K562 (cell line): ENCODE data around the gene ACSBG1. TPM values are rescaled to one million over a fixed set of nuclear protein-coding genes. Genes with fewer than 3 reads are reported as not detected.

Experiments
- ATAC-seq: fragments of 200-7000 bp; cut with Tn5 transposase; 3 replicates; pipeline ENCODE4 v1.9.1; 2020; ENCODE audit warnings: moderate library complexity
- Bru-seq: library from RNA; stranded (reverse); fragments of 400-500 nt; gene quantifications from one replicate; lab custom pipeline; 2021; lab: Mats Ljungman, UMichigan
- BruChase-seq, 2 experiments: library from RNA; stranded (reverse); fragments of 400-500 nt; gene quantifications; one replicate each; lab custom pipeline; 2021; lab: Mats Ljungman, UMichigan
- BruUV-seq: library from RNA; stranded (reverse); fragments of 400-500 nt; replicated peaks from 2 replicates; lab custom pipeline; 2021; lab: Mats Ljungman, UMichigan
- CTCF ChIA-PET: fragments of 300-600 bp; formaldehyde crosslinking; extraction: SDS; loops from one replicate; lab custom pipeline; 2021; ENCODE audit warnings: low intra/inter-chr PET ratio; lab: Yijun Ruan, JAX
- POLR2A ChIA-PET: fragments of 300-600, 350-650 bp; sonication (Branson Sonifier 250); formaldehyde crosslinking; extraction: SDS; loops from one replicate; lab custom pipeline; 2021; ENCODE audit warnings: antibody characterized with exemption, inconsistent platforms; lab: Yijun Ruan, JAX
- DNase-seq, 4 experiments: peaks; one replicate each; pipeline versions ENCODE4 v3.0.0 to v3.0.0-alpha.2; 2011 to 2018; ENCODE audit warnings: low spot score in 3 of 4, mixed read lengths in 3 of 4; ENCODE audit errors: extremely low read depth in 1 of 4
- FAIRE-seq: peaks from 2 replicates; lab custom pipeline; 2011; peaks lifted over from hg19 to GRCh38; lab: Jason Lieb, UNC
- H2AFZ ChIP-seq: 2 replicates; pipeline ENCODE4 v1.6.0; 2011; ENCODE audit warnings: low read depth, low read length, control low read depth, inconsistent platforms
- H3K27ac ChIP-seq: fragments of 200-600 bp; 3 replicates; pipeline ENCODE4 v1.8.0; 2011; ENCODE audit warnings: low read depth, mild to moderate bottlenecking, control low read depth, inconsistent platforms, low read length, moderate library complexity, mixed read lengths; ENCODE audit errors: extremely low read depth
- H3K27me3 ChIP-seq, 2 experiments: fragments of 300-600 bp in 1 of 2; 2 replicates in 1 of 2; 3 replicates in 1 of 2; pipeline versions ENCODE4 v1.6.0 to v1.8.0; 2011; ENCODE audit warnings: inconsistent platforms in 2 of 2, low read length in 2 of 2, mild to moderate bottlenecking in 1 of 2, mixed read lengths in 1 of 2, moderate library complexity in 1 of 2; ENCODE audit not compliant: control insufficient read depth in 2 of 2, insufficient read depth in 2 of 2
- H3K36me3 ChIP-seq: fragments of 300-600 bp; 3 replicates; pipeline ENCODE4 v1.8.0; 2011; ENCODE audit warnings: mild to moderate bottlenecking, low read length, inconsistent platforms; ENCODE audit not compliant: control insufficient read depth, insufficient read depth
- H3K4me1 ChIP-seq, 2 experiments: fragments of 200-600 bp in 1 of 2; replicated peaks in 1 of 2; 2 replicates in 1 of 2; 3 replicates in 1 of 2; pipeline versions ENCODE4 v1.5.1 to v1.8.0; 2011; ENCODE audit warnings: inconsistent platforms in 2 of 2, low read length in 2 of 2, mild to moderate bottlenecking in 1 of 2, mixed read lengths in 1 of 2, moderate library complexity in 1 of 2; ENCODE audit not compliant: control insufficient read depth in 2 of 2, insufficient read depth in 2 of 2
- H3K4me2 ChIP-seq: 2 replicates; pipeline ENCODE4 v1.6.1; 2011; ENCODE audit warnings: low read length, control low read depth, inconsistent platforms, mixed read lengths; ENCODE audit not compliant: insufficient read depth
- H3K4me3 ChIP-seq: fragments of 200-600 bp; sonication (generic), shearing (Covaris generic); 2 replicates; pipeline ENCODE4 v1.5.1; 2016; ENCODE audit warnings: control low read depth, inconsistent platforms
- H3K79me2 ChIP-seq: fragments of 200-600 bp; 3 replicates; pipeline ENCODE4 v1.8.0; 2011; ENCODE audit warnings: low read length, inconsistent platforms; ENCODE audit not compliant: control insufficient read depth, insufficient read depth
- H3K9ac ChIP-seq, 2 experiments: 2 replicates each; pipeline versions ENCODE4 v1.6.0 to v1.6.1; 2011; ENCODE audit warnings: low read depth in 2 of 2, low read length in 2 of 2, control low read depth in 1 of 2, inconsistent platforms in 1 of 2, mild to moderate bottlenecking in 1 of 2, mixed read lengths in 1 of 2; ENCODE audit not compliant: insufficient read depth in 1 of 2
- H3K9me1 ChIP-seq: one replicate; pipeline ENCODE4 v1.6.0; 2011; ENCODE audit warnings: inconsistent platforms, mild to moderate bottlenecking, low read length, moderate library complexity; ENCODE audit not compliant: control insufficient read depth, insufficient read depth
- H3K9me3 ChIP-seq: replicated peaks from 2 replicates; pipeline ENCODE4 v1.5.1; 2011; ENCODE audit warnings: low read depth, low read length, inconsistent platforms; ENCODE audit not compliant: control insufficient read depth, insufficient read depth
- H4K20me1 ChIP-seq: replicated peaks from 2 replicates; pipeline ENCODE4 v1.6.1; 2011; ENCODE audit warnings: low read length, inconsistent platforms, mixed read lengths; ENCODE audit not compliant: control insufficient read depth, insufficient read depth
- EHMT2 ChIP-seq: fragments of 450-650 bp; IDR thresholded peaks from 2 replicates; pipeline ENCODE4 v1.6.1; 2018; ENCODE audit warnings: antibody characterized with exemption
- ETV6 ChIP-seq, 3 experiments: fragments of 150-350 bp in 1 of 3; sonication (generic) in 1 of 3; formaldehyde crosslinking in 1 of 3; IDR thresholded peaks; 2 replicates each; pipeline versions ENCODE4 v1.6.1 to v1.8.0; 2014 to 2022; ENCODE audit warnings: borderline replicate concordance in 2 of 3, low read depth in 2 of 3, antibody characterized with exemption in 1 of 3, low read length in 1 of 3, mild to moderate bottlenecking in 1 of 3, missing genetic modification reagents in 1 of 3
- HES1 ChIP-seq: fragments of 450-650 bp; IDR thresholded peaks from 2 replicates; pipeline ENCODE4 v1.6.1; 2016; ENCODE audit warnings: low read depth, mild to moderate bottlenecking, moderate library complexity
- RBM14 ChIP-seq: fragments of 200-400 bp; formaldehyde crosslinking; IDR thresholded peaks from 2 replicates; pipeline ENCODE4 v1.6.1; 2018; ENCODE audit warnings: low read depth, mild to moderate bottlenecking, low read length, moderate library complexity, borderline replicate concordance; ENCODE audit not compliant: insufficient read depth
- SIRT6 ChIP-seq: IDR thresholded peaks from one replicate; pipeline ENCODE4 v1.6.1; 2012; ENCODE audit warnings: low read depth, mild to moderate bottlenecking, control low read depth, inconsistent platforms, low read length, moderate library complexity
- TAF7 ChIP-seq: fragments of 450-650 bp; IDR thresholded peaks from 2 replicates; pipeline ENCODE4 v1.6.1; 2016; ENCODE audit warnings: missing genetic modification characterization, missing compliant biosample characterization
- ZNF197 ChIP-seq: fragments of 200-800 bp; sonication (Bioruptor generic); IDR thresholded peaks from 2 replicates; pipeline ENCODE4 v1.6.1; 2016; ENCODE audit warnings: low read depth, missing genetic modification characterization, missing compliant biosample characterization
- ZNF436 ChIP-seq: fragments of 250-450, 450-650 bp; sonication (Bioruptor Pico); formaldehyde crosslinking; IDR thresholded peaks from 2 replicates; pipeline ENCODE4 v1.7.0; 2020; ENCODE audit warnings: mild to moderate bottlenecking
- ZNF584 ChIP-seq: fragments of 200-800 bp; sonication (Bioruptor generic); IDR thresholded peaks from 2 replicates; pipeline ENCODE4 v1.6.1; 2016; ENCODE audit warnings: low read depth, mild to moderate bottlenecking, missing genetic modification characterization, missing compliant biosample characterization
- WGBS: fragments of 100-300 bp; shearing (Covaris generic); methylation state at CpG from one replicate; pipeline ENCODE4 v1.1.6; 2016; ENCODE audit warnings: low coverage, mixed read lengths; ENCODE audit not compliant: insufficient coverage; ENCODE audit errors: missing lambda C conversion rate; 5-methylcytosine and 5-hydroxymethylcytosine counted together
- in situ Hi-C: fragments of 300-500 bp; cut with MboI; formaldehyde crosslinking; loops from 4 replicates; pipeline ENCODE4 v1.15.0; 2018; ENCODE audit warnings: inconsistent platforms, mixed read lengths
- intact Hi-C: fragments of 100-400 bp; cut with micrococcal nuclease; formaldehyde crosslinking; loops from 2 replicates; pipeline ENCODE4 v1.14.2; 2022
- long read RNA-seq, 3 experiments: library from polyadenylated mRNA in 2 of 3; library from RNA in 1 of 3; unstranded in 2 of 3; stranded (forward) in 1 of 3; transcript quantifications; one replicate each; pipeline ENCODE4 v2.0.0, GENCODE V29; 2019 to 2022
- polyA minus RNA-seq, 3 experiments: library from RNA; depleted of rRNA, polyadenylated mRNA; stranded (reverse); fragments of >200 nt; gene quantifications; 2 replicates each; pipeline ENCODE4 v1.2.3, GENCODE V29; 2011
- polyA plus RNA-seq, 8 experiments: library from polyadenylated mRNA; depleted of rRNA in 4 of 8; stranded (reverse) in 5 of 8; unstranded in 3 of 8; fragments of >200 nt; fragmentation: Nextera tagmentation in 2 of 8; fragmentation: Illumina TruSeq in 1 of 8; extraction: Ambion mirVana in 2 of 8; extraction: Trizol in 1 of 8; gene quantifications; 2 replicates each; pipeline versions ENCODE4 v1.2.1 to v1.2.3, GENCODE V29; 2011 to 2014; ENCODE audit warnings: inconsistent platforms in 1 of 8, missing spikeins in 1 of 8
- total RNA-seq, 7 experiments: library from RNA; depleted of rRNA in 6 of 7; stranded (reverse); fragments of >200 nt in 6 of 7; fragmentation: Illumina TruSeq in 2 of 7; extraction: Trizol in 2 of 7; gene quantifications; 2 replicates each; pipeline versions ENCODE4 v1.2.1 to v1.2.3, GENCODE V29; 2011 to 2021; ENCODE audit warnings: low replicate concordance in 1 of 7
- TF ChIP-seq, protein P1 (sequence below): fragments of 250-450 bp; sonication (Bioruptor Pico); IDR thresholded peaks from 2 replicates; pipeline ENCODE4 v1.4.0; 2020; ENCODE audit warnings: borderline replicate concordance
- TF ChIP-seq, protein P2 (sequence below): fragments of 450-650 bp; formaldehyde crosslinking; IDR thresholded peaks from 2 replicates; pipeline ENCODE4 v1.4.0; 2020; ENCODE audit warnings: mild to moderate bottlenecking, moderate library complexity

The ACSBG1 gene
- total RNA-seq (2011; cell fraction: chromatin; rRNA removed; ENCODE audit: low replicate concordance) = 9.2 and 9.5 TPM in 2 replicates
- total RNA-seq (2011; cell fraction: nucleolus; rRNA removed) = 5.3 and 7.0 TPM in 2 replicates
- 7.6 and 8.9 TPM in 2 replicates for total RNA-seq (2011; cell fraction: nucleoplasm; rRNA removed)
- total RNA-seq (2014; rRNA removed) (2.5 and 3.3 TPM in 2 replicates), total RNA-seq (2014; rRNA removed; fragmentation: Illumina TruSeq; extraction: Trizol) (3.1 and 3.7 TPM in 2 replicates), total RNA-seq (2015; rRNA removed; fragmentation: Illumina TruSeq; extraction: Trizol) (0.83 TPM in 2 replicates), total RNA-seq (2021) (2.6 and 3.3 TPM in 2 replicates), polyA plus RNA-seq (2011; rRNA removed) (1.2 and 2.0 TPM in 2 replicates), polyA plus RNA-seq (2014; fragmentation: Illumina TruSeq; extraction: Trizol) (4.8 and 6.4 TPM in 2 replicates), polyA plus RNA-seq (2014; fragmentation: Nextera tagmentation; extraction: Ambion mirVana) (under 1 TPM; 0.36 to 0.75 TPM), polyA plus RNA-seq (2014; rRNA removed) (4.6 and 5.0 TPM in 2 replicates), polyA minus RNA-seq (2011; rRNA and poly(A)+ RNA removed) (0.72 and 3.4 TPM in 2 replicates), Bru-seq, nascent RNA (percentile 45 among the genes with signal in this experiment), BruChase-seq, experiment 1, labeled RNA remaining after a 2-hour chase (percentile 43 among the genes with signal in this experiment), BruChase-seq, experiment 2, labeled RNA remaining after a 6-hour chase (percentile 43 among the genes with signal in this experiment)
- polyA plus RNA-seq (2011; cell fraction: cytosol; rRNA removed) = 1.9 and 4.0 TPM in 2 replicates
- 3.7 and 12.6 TPM in 2 replicates for polyA plus RNA-seq (2011; cell fraction: nucleus; rRNA removed)
- 1.3 and 1.4 TPM in 2 replicates for polyA plus RNA-seq (2012)
- 1.1 TPM in 1 of 2 replicates, not detected in the other for polyA minus RNA-seq (2011; cell fraction: cytosol; rRNA and poly(A)+ RNA removed)
- 3.0 and 5.5 TPM in 2 replicates for polyA minus RNA-seq (2011; cell fraction: nucleus; rRNA and poly(A)+ RNA removed)
- long read RNA-seq, experiment 1, partial matches to known transcripts = 0 of 2 reads
- long read RNA-seq, experiment 1, other reads (novel, unspliced or antisense) = 2 of 2 reads
- long read RNA-seq, experiment 2, partial matches to known transcripts = 0 of 1 reads
- long read RNA-seq, experiment 2, other reads (novel, unspliced or antisense) = 1 of 1 reads
- long read RNA-seq, experiment 3, partial matches to known transcripts = 0 of 1 reads
- long read RNA-seq, experiment 3, other reads (novel, unspliced or antisense) = 1 of 1 reads

DNA sequence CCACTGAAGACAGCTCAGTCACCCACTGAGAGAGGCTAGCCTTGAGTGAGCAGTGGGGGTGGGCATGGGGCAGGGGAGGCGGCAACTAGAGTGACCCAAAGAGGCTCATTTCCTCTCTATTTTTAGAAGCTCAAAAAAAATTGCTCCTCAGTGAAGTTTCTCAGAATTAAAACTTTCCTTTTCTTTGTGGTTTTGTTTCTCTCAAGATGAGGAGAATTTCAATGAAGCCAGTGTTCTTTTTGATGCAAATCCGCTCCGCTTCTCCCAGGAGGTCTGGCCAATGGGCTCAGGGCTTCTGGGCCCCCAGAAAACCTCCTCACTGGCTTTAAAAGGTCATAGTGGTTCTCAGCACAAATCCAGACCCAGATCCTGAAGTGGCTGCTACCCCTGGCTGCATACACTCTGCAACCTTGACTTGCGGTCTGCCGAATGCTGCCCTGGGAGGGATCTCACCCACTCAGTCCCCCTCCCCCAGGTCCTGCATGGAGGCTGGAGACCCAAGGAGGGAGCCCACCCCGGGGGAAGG, at the start of gene ACSBG1:
ACSBG1 (minus strand) TSS at position 51 of the 526 bp plus-strand sequence. CDS start 64 bp downstream, outside the sequence.
- no peak for TF ChIP-seq HES1
- TF ChIP-seq, protein P1, sequence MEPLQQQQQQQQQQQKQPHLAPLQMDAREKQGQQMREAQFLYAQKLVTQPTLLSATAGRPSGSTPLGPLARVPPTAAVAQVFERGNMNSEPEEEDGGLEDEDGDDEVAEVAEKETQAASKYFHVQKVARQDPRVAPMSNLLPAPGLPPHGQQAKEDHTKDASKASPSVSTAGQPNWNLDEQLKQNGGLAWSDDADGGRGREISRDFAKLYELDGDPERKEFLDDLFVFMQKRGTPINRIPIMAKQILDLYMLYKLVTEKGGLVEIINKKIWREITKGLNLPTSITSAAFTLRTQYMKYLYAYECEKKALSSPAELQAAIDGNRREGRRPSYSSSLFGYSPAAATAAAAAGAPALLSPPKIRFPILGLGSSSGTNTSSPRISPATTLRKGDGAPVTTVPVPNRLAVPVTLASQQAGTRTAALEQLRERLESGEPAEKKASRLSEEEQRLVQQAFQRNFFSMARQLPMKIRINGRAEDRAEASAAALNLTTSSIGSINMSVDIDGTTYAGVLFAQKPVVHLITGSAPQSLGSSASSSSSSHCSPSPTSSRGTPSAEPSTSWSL = no peak
- no peak for TF ChIP-seq ZNF584 (CRISPR knock-in tag)
- no peak for TF ChIP-seq EHMT2
- TF ChIP-seq SIRT6 = no peak
- TF ChIP-seq RBM14 = no peak
- no peak for TF ChIP-seq ZNF436 (CRISPR knock-in tag)
- no peak for TF ChIP-seq ZNF197
- no peak for TF ChIP-seq ETV6 (IDR thresholded peaks at IDR 0.05; ENCODE audit: borderline replicate concordance in 1 of 2, low read depth in 2 of 2, low read length in 1 of 2)
- TF ChIP-seq ETV6 (CRISPR knock-in tag; IDR thresholded peaks at IDR 0.05; ENCODE audit: borderline replicate concordance) = no peak
- TF ChIP-seq, protein P2, sequence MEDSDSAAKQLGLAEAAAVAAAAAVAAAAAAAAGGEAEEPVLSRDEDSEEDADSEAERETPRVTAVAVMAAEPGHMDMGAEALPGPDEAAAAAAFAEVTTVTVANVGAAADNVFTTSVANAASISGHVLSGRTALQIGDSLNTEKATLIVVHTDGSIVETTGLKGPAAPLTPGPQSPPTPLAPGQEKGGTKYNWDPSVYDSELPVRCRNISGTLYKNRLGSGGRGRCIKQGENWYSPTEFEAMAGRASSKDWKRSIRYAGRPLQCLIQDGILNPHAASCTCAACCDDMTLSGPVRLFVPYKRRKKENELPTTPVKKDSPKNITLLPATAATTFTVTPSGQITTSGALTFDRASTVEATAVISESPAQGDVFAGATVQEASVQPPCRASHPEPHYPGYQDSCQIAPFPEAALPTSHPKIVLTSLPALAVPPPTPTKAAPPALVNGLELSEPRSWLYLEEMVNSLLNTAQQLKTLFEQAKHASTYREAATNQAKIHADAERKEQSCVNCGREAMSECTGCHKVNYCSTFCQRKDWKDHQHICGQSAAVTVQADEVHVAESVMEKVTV (CRISPR knock-in tag) = no peak
- TF ChIP-seq TAF7 (tag) = no peak
- TF ChIP-seq, all 486 proteins: peak for 0
- ChIA-PET CTCF (no interaction called here), POLR2A (interaction anchor here (0.6 to 1.0 kb wide), 2 partner anchors 33 to 505 kb away, joined by 3 to 4 read pairs; no protein-coding TSS in a partner anchor)
- no peaks in the 10 kb centered on the region for H3K9me3 ChIP-seq
- H2AFZ ChIP-seq = no peak within 1 kb of the TSS
- intact Hi-C loops = no loop called here
- BruUV-seq = no TSS peak
- no peaks in the 10 kb centered on the region for H3K36me3 ChIP-seq
- ATAC-seq (no peak), FAIRE-seq (no peak), DNase-seq (no peak)
- no peaks in the 10 kb centered on the region for H3K79me2 ChIP-seq
- no peak within 1 kb of the TSS for H3K4me2 ChIP-seq
- H3K27me3 ChIP-seq = peaks cover 17 to 50% of the 10 kb centered on the region in 2 experiments; a peak in 4 of 5 replicates
- H3K4me3 ChIP-seq = no peak within 1 kb of the TSS
- H3K9ac ChIP-seq = no peak within 1 kb of the TSS; a peak in 1 of 4 replicates
- H3K4me1 ChIP-seq = peaks cover 0 to 4% of the 10 kb centered on the region in 2 experiments; a peak in 1 of 5 replicates
- H3K9me1 ChIP-seq = no peaks in the 10 kb centered on the region
- no peaks in the 10 kb centered on the region for H4K20me1 ChIP-seq
- 12% methylated on average over 6 of the region's 6 CpGs for WGBS
- in situ Hi-C loops = loop anchor here (5.0 kb wide), 2 partner anchors 122 to 272 kb away; no protein-coding TSS in a partner anchor
- no peak within 1 kb of the TSS for H3K27ac ChIP-seq
